Upper lobe of left lung (tissue), 4 donors: ENCODE measurements around the gene HIPK1.

Experiments
- CTCF ChIP-seq, 6 experiments: fragments of 450-650 bp in 4 of 6; fragments of 200-600 bp in 2 of 6; sonication (generic) in 2 of 6; IDR thresholded peaks; one replicate each; pipeline ENCODE4 v1.5.1; 2016 to 2019; ENCODE audit warnings: antibody characterized with exemption in 6 of 6
- POLR2A ChIP-seq, 4 donors: fragments of 450-650 bp; IDR thresholded peaks; one replicate each; pipeline ENCODE4 v1.5.1; 2016 to 2017; ENCODE audit warnings: antibody characterized with exemption in 4 of 4, mild to moderate bottlenecking in 2 of 4

DNA sequence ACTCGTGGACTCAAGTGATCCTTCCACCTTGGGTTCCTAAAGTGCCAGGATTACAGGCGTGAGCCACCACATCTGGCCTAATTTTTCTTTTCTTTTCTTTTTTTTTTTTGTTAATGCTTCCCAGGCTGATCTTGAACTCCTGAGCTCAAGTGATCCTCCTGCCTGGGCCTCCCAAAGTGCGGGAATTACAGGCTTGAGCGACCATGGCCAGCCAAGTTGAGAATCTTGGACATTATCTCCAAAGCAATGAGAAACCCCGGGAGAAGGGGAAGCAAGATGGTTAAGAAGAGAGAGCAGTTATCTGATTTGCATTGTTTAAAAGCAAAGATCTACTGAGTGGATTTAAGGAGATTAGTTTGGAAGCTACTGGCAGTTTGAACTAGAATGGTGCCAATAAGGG lies 9.1 kb downstream of the HIPK1 start:
- no peak for TF ChIP-seq CTCF (IDR thresholded peaks at IDR 0.05)
- no peak for TF ChIP-seq POLR2A (IDR thresholded peaks at IDR 0.05)
